HG03442 (cell line): Measurements from ENCODE around the gene DOK3.

Experiments used
- ATAC-seq: cut with Tn5 transposase; IDR thresholded peaks from one replicate; pipeline ENCODE4 v1.9.1; 2021; ENCODE audit warnings: mild to moderate bottlenecking, moderate library complexity; ENCODE audit not compliant: unreplicated experiment

DOK3 gene

DNA sequence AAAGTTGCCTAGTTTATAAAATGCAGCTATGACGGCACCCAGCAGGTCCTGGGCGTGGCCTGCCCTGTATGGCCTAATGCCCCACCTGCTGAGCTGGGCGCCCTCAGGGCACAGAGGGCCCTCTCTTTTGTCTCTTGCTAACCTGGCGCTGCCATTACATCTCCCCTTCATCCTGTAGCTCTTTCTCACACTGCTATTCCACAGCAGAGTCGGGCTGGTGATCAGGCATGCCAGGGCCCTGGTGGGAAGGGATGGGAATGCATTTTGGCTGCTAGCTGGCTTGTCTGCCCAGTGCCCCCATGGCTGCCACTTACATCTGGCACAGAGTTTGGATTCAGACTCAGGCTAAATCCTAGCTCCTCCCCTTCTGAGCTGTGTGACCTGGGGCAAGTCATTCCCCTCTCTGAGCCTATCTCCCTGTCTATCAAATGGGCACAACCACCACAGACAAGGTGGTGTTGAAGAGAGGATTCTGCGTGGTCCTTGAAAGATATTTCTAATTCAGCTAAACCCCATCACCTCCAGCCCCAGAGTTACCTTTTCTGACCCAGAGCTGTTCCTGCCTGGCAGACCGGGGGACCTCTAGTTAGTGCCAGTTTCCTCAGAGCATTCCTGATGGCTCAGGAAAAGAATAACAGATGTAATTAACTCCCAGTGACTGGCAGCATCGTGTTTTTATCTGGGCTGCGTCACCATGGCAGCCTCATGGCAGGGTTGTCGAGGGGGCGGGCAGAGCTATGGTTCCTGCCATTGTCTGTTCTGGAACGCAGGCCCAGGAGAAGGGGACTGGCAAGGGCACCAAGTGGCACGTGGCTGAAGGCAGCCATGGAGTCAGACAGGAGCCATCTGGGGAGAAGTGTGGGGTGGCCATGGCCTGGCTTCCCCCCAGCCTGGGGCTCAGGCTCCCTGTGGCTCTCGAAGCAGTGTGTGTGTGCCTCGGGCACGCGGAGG is 56.7 kb downstream of the DOK3 start:
- ATAC-seq = no peak
